SK-N-SH treated with all-trans-retinoic acid at 6 μM for 48 hours (cell line): ENCODE results near the gene METTL25.

Source experiments
- BACH2 ChIP-seq: fragments of 250-450 bp; sonication (Bioruptor Pico); IDR thresholded peaks from 2 replicates; pipeline ENCODE4 v1.9.0; 2021; ENCODE audit warnings: mild to moderate bottlenecking, borderline replicate concordance
- OSR1 ChIP-seq: fragments of 250-450 bp; sonication (Bioruptor Pico); IDR thresholded peaks from 2 replicates; pipeline ENCODE4 v1.8.0; 2022; ENCODE audit warnings: moderate library complexity, mild to moderate bottlenecking, inconsistent platforms
- TCF4 ChIP-seq: fragments of 250-450 bp; sonication (Bioruptor Pico); IDR thresholded peaks from 2 replicates; pipeline ENCODE4 v1.8.0; 2021; ENCODE audit warnings: mild to moderate bottlenecking, moderate library complexity, borderline replicate concordance
- ZC3H10 ChIP-seq: fragments of 250-450 bp; sonication (Bioruptor Pico); IDR thresholded peaks from 2 replicates; pipeline ENCODE4 v1.5.1; 2021; ENCODE audit warnings: mild to moderate bottlenecking, moderate library complexity
- ZNF8 ChIP-seq: fragments of 450-650 bp; formaldehyde crosslinking; IDR thresholded peaks from 2 replicates; pipeline ENCODE4 v1.5.0; 2020; ENCODE audit warnings: mild to moderate bottlenecking, moderate library complexity
- TF ChIP-seq, protein P1 (sequence below): fragments of 250-450 bp; sonication (Bioruptor Pico); IDR thresholded peaks from 2 replicates; pipeline ENCODE4 v1.8.0; 2020; ENCODE audit warnings: mild to moderate bottlenecking, moderate library complexity, borderline replicate concordance
- TF ChIP-seq, protein P2 (sequence below): fragments of 250-450 bp; sonication (Bioruptor Pico); IDR thresholded peaks from 2 replicates; pipeline ENCODE4 v1.5.0; 2020; ENCODE audit warnings: mild to moderate bottlenecking, moderate library complexity

DNA sequence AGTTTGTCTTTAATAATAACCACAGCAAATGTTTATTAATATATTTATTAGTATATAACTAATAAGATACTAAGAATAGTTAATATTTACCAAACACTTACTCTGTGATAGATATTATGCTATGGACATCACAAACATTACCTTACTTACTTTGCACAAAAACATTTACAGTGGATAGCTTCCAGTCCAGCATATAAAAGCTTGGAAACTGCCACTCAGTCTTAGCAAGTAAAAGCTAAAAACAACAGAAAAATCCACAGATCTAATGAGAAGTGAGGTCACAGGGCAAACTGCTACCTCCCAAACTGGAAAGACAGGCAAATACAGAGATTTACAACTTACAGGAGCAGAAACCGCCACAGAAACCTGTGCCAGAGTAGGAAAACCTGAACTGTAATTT is 99.8 kb downstream of the METTL25 start:
- TF ChIP-seq, protein P1, sequence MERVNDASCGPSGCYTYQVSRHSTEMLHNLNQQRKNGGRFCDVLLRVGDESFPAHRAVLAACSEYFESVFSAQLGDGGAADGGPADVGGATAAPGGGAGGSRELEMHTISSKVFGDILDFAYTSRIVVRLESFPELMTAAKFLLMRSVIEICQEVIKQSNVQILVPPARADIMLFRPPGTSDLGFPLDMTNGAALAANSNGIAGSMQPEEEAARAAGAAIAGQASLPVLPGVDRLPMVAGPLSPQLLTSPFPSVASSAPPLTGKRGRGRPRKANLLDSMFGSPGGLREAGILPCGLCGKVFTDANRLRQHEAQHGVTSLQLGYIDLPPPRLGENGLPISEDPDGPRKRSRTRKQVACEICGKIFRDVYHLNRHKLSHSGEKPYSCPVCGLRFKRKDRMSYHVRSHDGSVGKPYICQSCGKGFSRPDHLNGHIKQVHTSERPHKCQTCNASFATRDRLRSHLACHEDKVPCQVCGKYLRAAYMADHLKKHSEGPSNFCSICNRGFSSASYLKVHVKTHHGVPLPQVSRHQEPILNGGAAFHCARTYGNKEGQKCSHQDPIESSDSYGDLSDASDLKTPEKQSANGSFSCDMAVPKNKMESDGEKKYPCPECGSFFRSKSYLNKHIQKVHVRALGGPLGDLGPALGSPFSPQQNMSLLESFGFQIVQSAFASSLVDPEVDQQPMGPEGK (CRISPR knock-in tag): no peak
- TF ChIP-seq OSR1 (CRISPR knock-in tag) (no peak), BACH2 (CRISPR knock-in tag) (no peak), ZC3H10 (CRISPR knock-in tag) (no peak), ZNF8 (CRISPR knock-in tag) (no peak), TCF4 (no peak)
- TF ChIP-seq, protein P2, sequence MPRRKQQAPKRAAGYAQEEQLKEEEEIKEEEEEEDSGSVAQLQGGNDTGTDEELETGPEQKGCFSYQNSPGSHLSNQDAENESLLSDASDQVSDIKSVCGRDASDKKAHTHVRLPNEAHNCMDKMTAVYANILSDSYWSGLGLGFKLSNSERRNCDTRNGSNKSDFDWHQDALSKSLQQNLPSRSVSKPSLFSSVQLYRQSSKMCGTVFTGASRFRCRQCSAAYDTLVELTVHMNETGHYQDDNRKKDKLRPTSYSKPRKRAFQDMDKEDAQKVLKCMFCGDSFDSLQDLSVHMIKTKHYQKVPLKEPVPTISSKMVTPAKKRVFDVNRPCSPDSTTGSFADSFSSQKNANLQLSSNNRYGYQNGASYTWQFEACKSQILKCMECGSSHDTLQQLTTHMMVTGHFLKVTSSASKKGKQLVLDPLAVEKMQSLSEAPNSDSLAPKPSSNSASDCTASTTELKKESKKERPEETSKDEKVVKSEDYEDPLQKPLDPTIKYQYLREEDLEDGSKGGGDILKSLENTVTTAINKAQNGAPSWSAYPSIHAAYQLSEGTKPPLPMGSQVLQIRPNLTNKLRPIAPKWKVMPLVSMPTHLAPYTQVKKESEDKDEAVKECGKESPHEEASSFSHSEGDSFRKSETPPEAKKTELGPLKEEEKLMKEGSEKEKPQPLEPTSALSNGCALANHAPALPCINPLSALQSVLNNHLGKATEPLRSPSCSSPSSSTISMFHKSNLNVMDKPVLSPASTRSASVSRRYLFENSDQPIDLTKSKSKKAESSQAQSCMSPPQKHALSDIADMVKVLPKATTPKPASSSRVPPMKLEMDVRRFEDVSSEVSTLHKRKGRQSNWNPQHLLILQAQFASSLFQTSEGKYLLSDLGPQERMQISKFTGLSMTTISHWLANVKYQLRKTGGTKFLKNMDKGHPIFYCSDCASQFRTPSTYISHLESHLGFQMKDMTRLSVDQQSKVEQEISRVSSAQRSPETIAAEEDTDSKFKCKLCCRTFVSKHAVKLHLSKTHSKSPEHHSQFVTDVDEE: no peak
